GM21423 (cell line): ENCODE results near the gene GJA1.
"Not testable (repeated sequence)": the region's sequence is repeated elsewhere in the genome, so short reads cannot be mapped to it uniquely, and the experiment has no call there.

ENCODE experiments used
- ATAC-seq: cut with Tn5 transposase; IDR thresholded peaks from one replicate; pipeline ENCODE4 v1.9.1; 2021; ENCODE audit warnings: mild to moderate bottlenecking, moderate library complexity; ENCODE audit not compliant: unreplicated experiment

GJA1 gene

DNA sequence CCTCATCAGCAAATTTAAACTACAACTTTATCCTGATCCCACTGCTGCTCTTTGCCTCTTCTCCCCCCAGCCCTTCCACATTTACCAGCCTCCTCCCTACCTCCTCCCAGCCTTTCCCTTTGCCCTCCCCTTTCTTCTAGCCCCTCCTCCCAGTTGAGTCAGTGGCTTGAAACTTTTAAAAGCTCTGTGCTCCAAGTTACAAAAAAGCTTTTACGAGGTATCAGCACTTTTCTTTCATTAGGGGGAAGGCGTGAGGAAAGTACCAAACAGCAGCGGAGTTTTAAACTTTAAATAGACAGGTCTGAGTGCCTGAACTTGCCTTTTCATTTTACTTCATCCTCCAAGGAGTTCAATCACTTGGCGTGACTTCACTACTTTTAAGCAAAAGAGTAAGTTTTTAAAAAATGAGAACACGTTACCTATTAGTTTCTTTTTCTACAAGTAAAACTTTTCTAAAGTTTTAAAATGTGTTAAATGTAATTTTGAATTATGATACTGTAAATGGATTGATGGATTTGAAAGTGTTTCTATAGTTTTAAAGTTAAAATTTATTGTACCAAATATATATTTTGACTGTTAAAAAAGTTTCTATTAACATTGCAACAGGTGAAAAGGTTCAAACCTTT lies at the start of gene GJA1:
Gene GJA1, plus strand, starts transcription at position 203 of the 626 bp plus-strand sequence. CDS start 11,202 bp downstream, outside the sequence.
- no peak for ATAC-seq

DNA sequence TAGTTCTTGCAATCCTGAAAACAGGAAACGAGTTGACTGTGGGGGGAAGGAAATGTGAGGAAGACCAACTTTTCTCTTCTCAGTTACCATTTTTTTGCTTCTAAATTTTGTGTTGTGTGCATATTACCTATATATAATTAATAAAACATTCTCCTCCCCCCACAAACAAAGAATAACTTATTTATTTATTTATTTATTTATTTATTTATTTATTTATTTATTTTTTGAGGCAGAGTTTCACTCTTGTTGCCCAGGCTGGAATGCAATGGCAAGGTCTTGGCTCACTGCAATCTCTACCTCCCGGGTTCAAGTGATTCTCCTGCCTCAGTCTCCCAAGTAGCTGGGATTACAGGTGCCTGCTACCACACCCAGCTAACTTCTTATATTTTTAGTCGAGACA lies 48.9 kb upstream of the GJA1 start:
- not testable (repeated sequence) for ATAC-seq

DNA sequence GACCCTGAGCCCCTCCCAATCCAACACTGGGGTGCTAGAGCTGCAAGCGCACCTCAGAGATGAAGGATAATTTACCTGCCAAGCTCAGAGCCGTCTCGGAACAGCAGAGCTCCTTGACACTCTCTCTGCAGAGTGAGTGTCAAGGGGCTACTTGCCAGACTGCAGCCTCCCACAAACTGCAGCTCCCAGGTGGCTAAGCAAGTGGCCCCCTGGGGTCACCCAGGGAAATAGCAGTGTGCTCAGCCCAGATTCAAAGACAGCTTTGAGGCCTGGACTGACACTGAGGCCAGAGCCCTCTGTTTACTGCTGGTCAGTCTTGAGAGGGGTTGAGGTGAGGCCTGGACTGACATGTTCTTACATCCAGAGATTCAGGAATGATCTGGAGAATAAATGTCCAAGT lies 46.0 kb upstream of the GJA1 start:
- no peak for ATAC-seq

DNA sequence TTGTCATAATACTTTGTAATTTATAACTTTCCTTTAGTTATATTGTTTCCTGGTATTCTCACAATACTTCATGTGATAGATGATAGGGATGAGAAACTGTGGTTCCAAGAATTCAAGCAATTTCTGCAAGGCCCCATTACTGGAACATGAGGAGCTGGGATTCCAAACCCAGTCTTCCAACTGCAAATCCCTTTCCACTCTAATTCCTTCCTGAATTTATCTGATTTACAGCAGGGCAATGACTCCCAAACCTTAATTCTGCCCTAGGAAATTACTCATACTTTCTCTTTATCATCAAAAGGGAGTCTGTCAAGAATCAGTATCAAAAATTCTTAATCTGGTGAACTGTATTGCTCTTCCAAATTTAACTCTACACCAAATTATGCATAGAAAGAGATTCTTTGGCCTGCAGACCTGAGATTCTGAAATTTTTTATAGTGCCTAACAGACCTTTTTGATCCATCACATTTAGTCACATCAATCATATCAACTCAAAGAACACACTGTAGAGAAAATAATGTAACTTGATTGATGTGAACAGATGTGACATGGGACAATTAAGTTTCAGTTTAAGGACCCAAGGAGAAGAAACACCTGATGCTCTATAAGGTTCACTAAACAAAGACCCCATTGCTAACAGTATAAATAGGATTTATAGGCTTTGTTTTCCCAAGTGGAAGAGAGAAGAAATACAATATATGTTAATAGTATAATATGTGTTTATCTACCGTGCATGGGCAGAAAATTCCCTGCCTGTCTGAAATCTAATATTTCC lies 41.5 kb upstream of the GJA1 start:
- no peak for ATAC-seq

DNA sequence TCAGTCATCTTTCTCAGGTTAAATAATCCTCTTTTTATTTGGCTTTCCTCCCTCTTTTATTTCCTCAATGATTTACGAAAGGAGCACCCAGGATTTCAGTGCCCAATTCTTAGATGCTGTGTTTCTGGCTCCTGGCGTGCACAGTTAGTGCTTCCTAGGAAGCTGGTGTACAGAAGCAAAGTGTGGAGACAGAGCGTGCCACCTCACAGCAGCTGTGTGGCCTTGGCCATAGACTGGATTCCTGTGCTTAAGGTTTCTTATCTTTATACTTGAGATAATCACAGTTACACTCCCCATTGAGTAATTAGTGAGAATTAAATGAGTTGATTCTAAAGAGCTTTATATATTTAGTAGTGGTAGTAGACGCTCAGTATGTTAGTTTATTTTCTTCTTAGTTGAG lies 39.7 kb upstream of the GJA1 start:
- ATAC-seq = no peak

DNA sequence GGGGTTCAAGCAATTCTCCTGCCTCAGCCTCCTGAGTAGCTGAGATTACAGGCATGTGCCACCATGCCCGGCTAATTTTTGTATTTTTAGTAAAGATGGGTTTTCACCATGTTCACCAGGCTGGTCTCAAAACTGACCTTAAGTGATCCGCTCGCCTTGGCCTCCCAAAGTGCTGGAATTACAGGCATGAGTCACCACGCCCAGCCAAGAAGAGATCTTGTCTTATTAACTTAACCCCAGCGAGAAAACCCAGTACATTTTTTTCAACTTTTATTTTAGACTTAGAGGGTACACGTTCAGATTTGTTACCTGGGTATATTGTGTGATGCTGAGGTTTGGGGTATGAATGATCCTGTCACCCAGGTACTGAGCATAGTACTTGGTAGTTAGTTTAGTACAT lies 38.3 kb upstream of the GJA1 start:
- not testable (repeated sequence) for ATAC-seq

DNA sequence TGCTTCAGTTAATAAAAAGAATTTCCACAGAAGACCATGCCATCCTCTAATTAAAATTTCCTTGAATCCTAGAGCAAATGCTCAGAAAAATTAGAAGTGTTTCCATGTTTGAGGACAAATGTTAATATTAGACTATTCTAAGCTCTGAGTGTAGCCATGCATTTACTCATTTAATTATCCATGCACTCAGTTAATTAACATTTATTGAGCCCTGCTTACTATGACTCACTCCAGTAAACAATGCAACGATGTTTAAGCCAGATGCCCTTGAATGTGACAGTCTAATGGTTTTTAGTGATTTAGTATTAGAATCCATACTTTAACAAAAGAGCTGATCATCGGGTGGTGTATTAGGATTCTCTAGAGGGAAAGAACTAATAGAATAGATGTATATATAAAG lies 37.3 kb upstream of the GJA1 start:
- ATAC-seq = no peak

DNA sequence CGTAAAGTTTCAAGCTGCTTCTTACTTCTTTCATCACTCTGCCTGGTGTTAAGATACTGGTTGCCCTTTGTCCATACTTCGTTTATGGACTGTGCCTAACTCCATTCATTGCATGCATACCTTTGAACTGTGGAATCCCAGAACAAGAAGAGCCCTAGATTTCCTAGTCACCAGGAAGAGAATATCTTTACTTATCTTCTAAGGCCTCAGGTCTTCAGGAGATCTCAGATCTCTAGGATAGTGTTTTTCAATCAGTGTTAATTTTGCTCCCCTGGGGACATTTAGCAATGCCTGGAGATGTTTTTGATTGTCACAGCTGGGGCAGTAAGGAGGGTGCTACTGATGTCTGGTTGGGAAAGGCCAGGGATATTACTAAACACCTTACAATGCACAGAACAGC lies 35.5 kb upstream of the GJA1 start:
- ATAC-seq = no peak

DNA sequence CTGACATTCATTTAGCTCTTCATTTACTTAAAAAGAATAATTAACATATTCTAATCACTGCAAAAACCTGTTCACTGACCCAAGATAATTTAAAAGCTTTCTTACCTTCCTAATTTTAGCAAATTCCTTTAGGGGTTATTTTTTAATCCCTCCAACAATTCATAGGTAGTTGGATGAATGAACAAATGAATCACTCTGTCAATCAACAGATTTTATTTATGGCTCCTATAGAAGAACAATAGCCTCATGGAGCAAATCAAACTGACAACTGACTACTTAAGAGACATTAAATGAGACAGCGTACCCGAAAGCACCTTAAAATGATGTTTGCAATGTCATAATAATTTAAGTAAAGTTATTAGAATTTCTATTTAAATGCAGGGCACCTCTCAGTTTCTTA lies 31.5 kb upstream of the GJA1 start:
- no peak for ATAC-seq

DNA sequence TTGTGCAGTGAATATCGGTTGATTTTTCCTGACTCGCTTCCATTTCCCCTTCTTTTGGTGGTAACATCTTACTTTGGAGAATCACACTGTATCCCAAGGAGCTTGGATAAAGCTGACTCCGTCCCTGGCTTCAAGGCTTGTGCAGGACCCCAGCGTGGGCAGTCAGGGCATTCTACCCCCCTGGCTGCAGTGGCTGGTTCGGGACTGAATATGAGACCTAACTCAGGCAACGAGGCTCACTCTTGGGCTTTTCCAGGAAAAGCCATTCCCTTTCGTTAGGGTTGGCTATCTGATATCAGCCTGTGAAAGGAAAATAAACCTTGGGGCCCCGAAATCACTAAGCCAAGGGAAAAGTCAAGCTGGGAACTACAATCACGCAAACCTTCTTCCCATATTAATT lies 30.1 kb upstream of the GJA1 start:
- ATAC-seq = no peak

DNA sequence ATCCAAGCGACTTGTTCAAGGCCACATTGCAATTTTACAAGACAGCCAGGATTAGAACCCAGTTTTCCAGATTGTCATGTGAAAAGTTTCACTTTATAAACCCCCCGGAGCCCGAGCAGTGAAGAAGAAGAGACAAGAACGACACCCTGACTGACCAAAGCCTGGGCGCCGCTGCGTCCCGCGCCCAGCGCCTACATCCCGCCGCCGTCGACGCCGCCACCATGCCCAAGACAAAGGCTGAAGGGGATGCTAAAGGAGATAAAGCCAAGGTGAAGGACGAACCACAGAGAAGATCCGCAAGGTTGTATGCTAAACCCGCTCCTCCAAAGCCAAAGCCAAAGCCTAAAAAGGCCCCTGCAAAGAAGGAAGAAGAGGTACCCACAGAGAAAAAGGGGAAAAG lies 27.1 kb upstream of the GJA1 start:
- ATAC-seq = no peak

DNA sequence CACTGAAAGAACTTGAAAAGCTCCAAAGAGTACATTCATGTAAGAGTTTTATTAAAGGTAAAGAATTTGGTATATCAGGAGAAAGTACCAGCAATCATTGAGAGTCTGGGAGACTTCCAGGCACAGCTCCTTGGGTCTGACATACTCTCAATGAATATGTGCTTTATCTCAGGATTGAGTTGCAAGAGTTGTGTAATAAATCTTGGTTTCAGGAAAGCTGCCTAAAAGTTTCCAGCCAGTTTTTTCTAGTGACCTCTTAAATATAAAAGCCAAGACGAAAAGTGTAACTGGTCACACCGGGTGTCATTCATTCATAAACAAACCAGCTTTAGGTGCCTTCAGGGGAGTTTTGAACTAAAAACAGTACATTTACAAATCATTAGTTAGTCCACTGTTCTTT lies 21.6 kb upstream of the GJA1 start:
- no peak for ATAC-seq

DNA sequence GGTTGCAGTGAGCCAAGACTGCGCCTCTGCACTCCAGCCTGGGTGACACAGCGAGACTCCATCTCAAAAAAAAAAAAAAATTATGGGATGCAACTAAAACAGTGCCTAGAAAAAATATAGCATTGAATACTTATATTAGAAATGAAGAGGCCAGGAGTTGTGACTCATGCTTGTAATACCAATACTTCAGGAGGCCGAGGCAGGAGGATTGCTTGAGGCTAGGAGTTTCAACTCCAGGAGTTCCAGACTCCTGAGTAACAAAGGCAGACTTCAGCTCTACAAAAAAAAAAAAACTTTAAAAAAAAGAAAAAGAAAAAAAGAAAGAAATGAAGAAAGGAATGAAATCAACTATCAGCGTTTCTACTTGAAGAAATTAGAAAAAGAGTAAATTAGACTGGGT lies 17.1 kb upstream of the GJA1 start:
- ATAC-seq = no peak

DNA sequence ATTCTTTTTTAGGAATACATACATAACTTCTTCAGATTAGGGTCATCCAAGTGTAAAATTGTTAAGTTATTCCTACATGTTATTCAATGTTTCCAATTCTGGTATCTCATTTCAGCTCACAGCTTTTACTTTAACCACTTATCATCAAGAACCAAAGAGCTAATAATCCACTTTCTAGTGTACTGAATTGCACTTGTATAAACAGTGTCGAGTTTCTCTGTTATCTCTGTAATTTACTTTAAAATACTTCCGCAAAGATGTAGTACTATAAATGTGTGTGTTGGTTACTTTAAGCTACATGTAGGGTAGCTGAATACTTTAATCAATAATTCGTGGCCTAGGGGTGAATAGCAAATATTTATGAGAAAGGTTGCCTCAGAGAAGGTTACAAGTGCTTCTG lies 8.8 kb upstream of the GJA1 start:
- ATAC-seq = no peak

DNA sequence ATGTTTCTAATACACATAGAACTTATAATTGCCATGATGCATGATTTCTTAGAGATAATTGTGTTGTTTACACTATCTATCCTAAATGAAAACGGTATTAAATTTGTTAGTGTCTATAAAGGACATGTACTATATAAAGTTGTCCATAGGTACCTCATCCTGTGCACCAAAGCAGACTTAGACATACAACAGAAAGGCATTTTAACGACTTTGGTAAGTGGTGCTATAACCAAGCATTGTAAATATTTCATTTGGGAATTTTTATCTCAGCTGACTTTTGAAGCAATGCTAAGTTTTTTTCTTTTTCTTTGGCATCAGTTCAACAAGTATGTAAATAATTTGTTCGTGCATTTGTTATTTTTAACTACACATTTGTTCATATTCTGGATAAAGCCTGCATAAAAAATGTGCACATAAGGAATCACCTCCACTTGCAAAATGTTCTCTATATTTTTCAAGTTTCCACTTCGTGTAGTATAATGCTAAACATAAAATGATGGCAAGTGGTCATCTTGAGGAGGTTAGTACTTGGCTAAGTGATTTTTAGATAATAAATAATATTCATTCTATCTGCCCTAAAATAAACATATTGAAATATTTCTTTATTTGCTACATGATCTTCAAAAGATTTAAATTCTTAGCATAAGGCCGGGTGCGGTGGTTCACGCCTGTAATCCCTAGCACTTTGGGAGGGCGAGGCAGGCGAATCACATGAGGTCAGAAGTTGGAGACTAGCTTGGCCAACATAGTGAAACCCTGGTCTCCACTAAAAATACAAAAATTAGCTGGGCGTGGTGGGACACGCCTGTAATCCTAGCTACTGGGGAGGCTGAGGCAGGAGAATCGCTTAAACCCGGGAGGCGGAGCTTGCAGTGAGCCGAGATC lies 6.3 kb upstream of the GJA1 start:
- ATAC-seq = no peak

DNA sequence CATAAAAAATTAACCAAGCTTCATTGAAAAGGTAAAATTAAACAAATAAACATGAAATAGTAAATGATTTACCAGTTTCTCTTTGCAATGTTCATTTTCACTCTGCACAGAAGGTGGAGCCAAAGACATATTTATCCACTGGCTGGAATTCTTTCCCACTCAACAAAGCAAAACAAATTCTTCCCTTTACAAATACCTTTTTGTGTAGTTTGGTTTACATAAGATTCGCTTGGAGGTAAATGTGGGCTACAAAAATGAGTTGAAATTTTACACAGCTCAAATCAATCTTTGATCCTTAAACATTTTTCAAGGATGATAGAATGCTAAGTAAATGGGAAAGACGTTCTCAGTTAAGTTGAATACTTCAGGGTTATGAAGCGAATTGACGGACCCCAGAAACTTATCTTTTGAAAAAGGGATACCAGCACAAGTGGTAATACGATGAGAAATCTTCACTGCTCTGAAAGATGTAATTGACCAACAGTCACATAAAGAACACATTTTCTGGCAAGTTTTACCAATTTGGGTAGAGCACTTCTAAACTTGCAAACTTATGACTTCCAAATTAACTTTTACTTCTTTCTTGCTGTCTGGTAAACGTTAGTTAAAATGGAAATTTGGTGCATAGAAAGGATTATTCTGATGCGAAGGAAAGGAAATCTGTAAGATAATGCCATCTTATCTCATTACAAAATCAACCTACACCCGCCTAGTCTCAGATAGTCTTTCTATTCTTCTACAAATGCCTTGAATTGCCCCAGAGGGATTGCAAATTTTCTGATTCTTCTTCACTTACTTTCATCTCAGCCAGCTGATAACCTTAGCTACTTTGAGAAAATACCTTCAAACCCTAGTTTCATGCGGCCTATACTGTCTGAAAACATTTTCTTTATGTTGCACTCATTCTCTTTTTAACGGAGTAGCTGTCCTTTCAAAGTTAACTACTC lies 4.7 kb upstream of the GJA1 start:
- ATAC-seq = no peak

DNA sequence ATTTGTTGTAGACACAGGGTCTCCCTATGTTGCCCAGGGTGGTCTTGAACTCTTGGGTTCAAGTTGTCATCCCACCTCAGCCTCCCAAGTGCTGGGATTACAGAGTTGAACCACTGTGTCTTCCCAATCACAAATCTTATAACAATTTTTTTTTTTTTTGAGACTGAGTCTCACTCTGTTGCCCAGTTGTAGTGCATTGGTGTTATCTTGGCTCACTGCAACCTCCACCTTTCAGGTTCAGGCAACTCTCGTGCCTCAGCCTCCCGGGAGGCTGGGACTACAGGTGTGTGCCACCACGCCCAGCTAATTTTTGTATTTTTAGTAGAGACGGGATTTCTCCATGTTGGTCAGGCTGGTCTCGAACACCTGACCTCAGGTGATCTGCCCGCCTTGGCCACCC lies 3.7 kb upstream of the GJA1 start:
- not testable (repeated sequence) for ATAC-seq

DNA sequence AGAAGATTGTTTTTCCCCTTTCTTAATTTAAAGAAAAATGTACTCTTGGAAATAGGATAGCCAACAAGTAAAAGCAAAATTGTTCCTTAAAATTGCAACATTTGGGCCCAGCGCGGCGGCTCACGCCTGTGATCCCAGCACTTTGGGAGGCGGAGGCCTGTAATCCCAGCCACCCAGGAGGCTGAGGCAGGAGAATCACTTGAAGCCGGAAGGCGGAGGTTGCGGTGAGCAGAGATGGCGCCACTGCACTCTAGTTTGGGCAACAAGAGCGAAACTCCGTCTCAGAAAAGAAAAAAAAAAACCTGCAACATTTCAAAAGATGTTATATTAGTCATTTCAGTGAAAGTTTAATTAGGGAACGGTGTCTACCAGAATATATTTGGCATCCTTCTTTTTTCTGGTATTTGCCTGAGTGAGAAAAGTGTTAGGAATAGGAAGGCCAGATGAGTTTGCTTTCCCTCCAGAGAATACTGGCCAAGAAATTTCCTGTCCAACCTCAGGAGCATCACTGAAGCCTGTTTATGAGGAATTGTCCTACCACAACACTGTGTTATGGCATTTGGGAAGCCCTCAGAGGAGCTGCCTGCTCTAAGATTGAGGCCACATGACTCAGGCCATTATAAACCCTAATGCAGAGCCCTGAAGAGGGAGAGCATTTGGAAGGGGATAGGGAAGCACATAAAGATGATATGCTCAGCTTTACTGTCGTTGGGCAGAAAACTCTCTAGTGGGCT lies 1.2 kb upstream of the GJA1 start:
- ATAC-seq = no peak

DNA sequence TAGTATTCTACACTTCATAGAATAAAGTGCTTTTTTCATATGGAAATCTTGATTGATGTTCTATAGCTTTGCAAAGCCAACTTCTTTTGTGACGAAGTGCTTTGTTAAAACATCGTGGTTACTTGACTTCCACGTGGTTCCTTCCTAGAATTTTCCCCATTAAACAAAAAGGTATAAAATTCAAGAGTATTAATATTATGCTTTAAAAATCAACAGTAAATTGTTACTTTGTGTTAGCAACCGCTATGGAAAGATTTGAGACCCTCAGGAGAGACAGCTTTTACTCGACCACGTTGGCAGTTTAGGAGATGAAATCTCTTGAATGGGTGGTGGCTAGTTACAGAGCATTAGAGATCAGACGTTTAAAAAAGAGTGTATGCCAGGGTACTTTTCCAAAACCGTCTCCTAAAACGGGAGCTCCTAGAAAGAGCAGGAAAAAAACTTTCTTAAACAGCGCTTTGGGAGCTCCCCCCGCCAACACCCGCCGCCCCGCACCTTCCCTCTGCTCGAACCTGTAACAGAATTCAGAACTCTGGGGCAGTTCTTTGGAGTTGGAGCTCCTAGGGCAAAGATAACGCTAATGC lies 920 bp downstream of the GJA1 start:
- no peak for ATAC-seq
